Endothelial cell of umbilical vein (primary cell): ENCODE data around the gene TKT. TPM values are rescaled to one million over a fixed set of nuclear protein-coding genes. Genes with fewer than 3 reads are reported as not detected.

Experiments used
- BruUV-seq: library from RNA; stranded (reverse); fragments of 400-500 nt; replicated peaks from 2 replicates; lab custom pipeline; 2021; lab: Mats Ljungman, UMichigan
- CTCF ChIA-PET: fragments of 300-600, 350-600 bp; sonication (Branson Sonifier 250); formaldehyde crosslinking; loops from one replicate; lab custom pipeline; 2021; ENCODE audit warnings: antibody characterized with exemption, inconsistent platforms; lab: Charles Lee
- POLR2A ChIA-PET: fragments of 300-600, 350-600 bp; sonication (Branson Sonifier 250); formaldehyde crosslinking; loops from one replicate; lab custom pipeline; 2021; ENCODE audit warnings: antibody characterized with exemption, inconsistent platforms; lab: Charles Lee
- DNase-seq: peaks from one replicate; pipeline ENCODE4 v3.0.0-alpha.2; 2011; ENCODE audit warnings: low read depth, low spot score
- FAIRE-seq: peaks from 2 replicates; lab custom pipeline; 2011; peaks lifted over from hg19 to GRCh38; lab: Jason Lieb, UNC
- H2AFZ ChIP-seq: 2 replicates; pipeline ENCODE4 v1.6.0; 2012; ENCODE audit warnings: low read depth, low read length, control low read depth, inconsistent platforms
- H3K27ac ChIP-seq: 2 replicates; pipeline ENCODE4 v1.5.1; 2011; ENCODE audit warnings: low read depth, mild to moderate bottlenecking, control low read depth, low read length, moderate library complexity; ENCODE audit not compliant: insufficient read depth
- H3K27me3 ChIP-seq, 2 experiments: 2 replicates each; pipeline versions ENCODE4 v1.6.0 to v1.6.1; 2011; ENCODE audit warnings: low read length in 2 of 2, mixed read lengths in 1 of 2; ENCODE audit not compliant: control insufficient read depth in 2 of 2, insufficient read depth in 2 of 2
- H3K36me3 ChIP-seq, 2 experiments: 2 replicates in 1 of 2; 3 replicates in 1 of 2; pipeline ENCODE4 v1.5.1; 2011; ENCODE audit warnings: low read length in 2 of 2, mild to moderate bottlenecking in 1 of 2, moderate library complexity in 1 of 2; ENCODE audit not compliant: control insufficient read depth in 2 of 2, insufficient read depth in 2 of 2; ENCODE audit errors: extremely low read depth in 1 of 2
- H3K4me1 ChIP-seq: 3 replicates; pipeline ENCODE4 v1.5.1; 2011; ENCODE audit warnings: mild to moderate bottlenecking, low read length; ENCODE audit not compliant: control insufficient read depth, insufficient read depth; ENCODE audit errors: extremely low read depth
- H3K4me2 ChIP-seq: 2 replicates; pipeline ENCODE4 v1.6.1; 2011; ENCODE audit warnings: low read length, control low read depth, mixed read lengths; ENCODE audit not compliant: insufficient read depth
- H3K4me3 ChIP-seq, 3 experiments: fragments of 200-600 bp in 1 of 3; sonication (generic), shearing (Covaris generic) in 1 of 3; replicated peaks in 1 of 3; 2 replicates each; pipeline ENCODE4 v1.5.1; 2011 to 2016; ENCODE audit warnings: control low read depth in 3 of 3, low read length in 3 of 3, mild to moderate bottlenecking in 2 of 3, inconsistent platforms in 1 of 3, low read depth in 1 of 3, moderate library complexity in 1 of 3; ENCODE audit not compliant: insufficient read depth in 1 of 3
- H3K79me2 ChIP-seq: 2 replicates; pipeline ENCODE4 v1.6.0; 2012; ENCODE audit warnings: low read length, inconsistent platforms; ENCODE audit not compliant: control insufficient read depth, insufficient read depth
- H3K9ac ChIP-seq: replicated peaks from 2 replicates; pipeline ENCODE3; 2011; ENCODE audit warnings: low read length, control low read depth; ENCODE audit not compliant: insufficient read depth; ENCODE audit errors: extremely low read depth
- H3K9me1 ChIP-seq: replicated peaks from 3 replicates; pipeline ENCODE4 v1.6.0; 2011; ENCODE audit warnings: mild to moderate bottlenecking, low read length; ENCODE audit not compliant: control insufficient read depth, insufficient read depth; ENCODE audit errors: extremely low read depth
- H3K9me3 ChIP-seq: replicated peaks from 2 replicates; pipeline ENCODE4 v1.5.1; 2012; ENCODE audit warnings: low read length, inconsistent platforms; ENCODE audit not compliant: control insufficient read depth, insufficient read depth
- H4K20me1 ChIP-seq: replicated peaks from 2 replicates; pipeline ENCODE3; 2011; ENCODE audit warnings: mild to moderate bottlenecking, low read length; ENCODE audit not compliant: control insufficient read depth, insufficient read depth; ENCODE audit errors: extremely low read depth
- EZH2 ChIP-seq: IDR thresholded peaks from 2 replicates; pipeline ENCODE4 v1.6.1; 2012; ENCODE audit warnings: borderline replicate concordance, low read depth, mild to moderate bottlenecking, moderate library complexity, low read length, inconsistent platforms; ENCODE audit not compliant: severe bottlenecking
- FOS ChIP-seq: IDR thresholded peaks from 2 replicates; pipeline ENCODE4 v1.6.1; 2011; ENCODE audit warnings: mild to moderate bottlenecking, low read length, moderate library complexity, borderline replicate concordance; ENCODE audit not compliant: insufficient read depth
- GATA2 ChIP-seq: IDR thresholded peaks from 2 replicates; pipeline ENCODE4 v1.7.0; 2011; ENCODE audit warnings: low read depth, mild to moderate bottlenecking, moderate library complexity, mixed read lengths, low read length; ENCODE audit not compliant: insufficient read length, insufficient read depth
- JUN ChIP-seq: IDR thresholded peaks from 2 replicates; pipeline ENCODE4 v1.6.1; 2011; ENCODE audit warnings: borderline replicate concordance, low read depth; ENCODE audit not compliant: insufficient read length, insufficient read depth
- MYC ChIP-seq: IDR thresholded peaks from one replicate; pipeline ENCODE4 v1.6.1; 2011; ENCODE audit warnings: mild to moderate bottlenecking, low read depth, low read length
- POLR2A ChIP-seq: IDR thresholded peaks from 2 replicates; pipeline ENCODE4 v1.6.1; 2012; ENCODE audit warnings: low read depth, mild to moderate bottlenecking, control low read depth, low read length
- POLR2AphosphoS5 ChIP-seq: IDR thresholded peaks from 2 replicates; pipeline ENCODE4 v1.6.1; 2012; ENCODE audit warnings: low read depth, mild to moderate bottlenecking, control low read depth, low read length, moderate library complexity; ENCODE audit not compliant: insufficient read depth
- dilution Hi-C: fragments of 300-500 bp; cut with MboI; formaldehyde crosslinking; loops from one replicate; pipeline ENCODE4 v1.15.0; 2019; ENCODE audit warnings: low sequenced_read_pairs; ENCODE audit not compliant: extremely low pct_ligation_motif_present
- intact Hi-C: fragments of 100-400 bp; cut with micrococcal nuclease; formaldehyde crosslinking; loops from one replicate; pipeline ENCODE4 v1.10.0; 2022
- polyA plus RNA-seq, 4 experiments: library from polyadenylated mRNA; depleted of rRNA in 3 of 4; stranded (reverse) in 3 of 4; unstranded in 1 of 4; fragments of >200 nt; gene quantifications; 2 replicates each; pipeline versions ENCODE4 v1.2.1 to v1.2.3, GENCODE V29; 2011 to 2012; ENCODE audit warnings: missing spikeins in 1 of 4
- total RNA-seq: library from RNA; stranded (reverse); gene quantifications from 2 replicates; pipeline ENCODE4 v1.2.3, GENCODE V29; 2021
- TF ChIP-seq, protein P1 (sequence below), 2 donors: IDR thresholded peaks; 1 replicate in 1 of 2; 2 replicates in 1 of 2; pipeline ENCODE4 v1.5.1; 2011; ENCODE audit warnings: low read length in 2 of 2, mild to moderate bottlenecking in 2 of 2, moderate library complexity in 2 of 2, control low read depth in 1 of 2, inconsistent platforms in 1 of 2, low read depth in 1 of 2; ENCODE audit not compliant: insufficient read depth in 1 of 2; ENCODE audit errors: extremely low read depth in 1 of 2
- TF ChIP-seq, protein P2 (sequence below): IDR thresholded peaks from 2 replicates; pipeline ENCODE4 v1.6.1; 2011; ENCODE audit not compliant: insufficient read depth, insufficient read length

The TKT gene
- total and polyA plus RNA-seq, 2 donors (not counting 3 experiments of a cell fraction or from before 2014, with no cell fraction given) = 287 to 586 TPM

- intact Hi-C loops (no loop called here), dilution Hi-C loops (no loop called here)
- Histone ChIP-seq H3K4me2 (no peak overlapping the region), H3K9me1 (no peaks in the 10 kb centered on the region), H2AFZ (no peak overlapping the region), H3K79me2 (no peaks in the 10 kb centered on the region), H3K9ac (no peak overlapping the region), H3K27ac (no peak overlapping the region), H4K20me1 (no peaks in the 10 kb centered on the region), H3K36me3 (peaks cover 0 to 3% of the 10 kb centered on the region in 2 experiments), H3K9me3 (no peaks in the 10 kb centered on the region), H3K4me1 (peaks cover 11% of the 10 kb centered on the region), H3K27me3 (no peaks in the 10 kb centered on the region), H3K4me3 (no peak overlapping the region)
- BruUV-seq = no TSS peak
- ChIA-PET POLR2A (no interaction called here), CTCF (interaction anchor here (1.2 to 5.3 kb wide), 2 partner anchors 76 to 81 kb away, joined by 3 to 23 read pairs; no protein-coding TSS in a partner anchor)
- DNase-seq (no peak), FAIRE-seq (no peak)
- TF ChIP-seq JUN (no peak), MYC (no peak), GATA2 (no peak), FOS (no peak), POLR2AphosphoS5 (no peak), EZH2 (no peak), POLR2A (no peak)
- TF ChIP-seq, protein P1, sequence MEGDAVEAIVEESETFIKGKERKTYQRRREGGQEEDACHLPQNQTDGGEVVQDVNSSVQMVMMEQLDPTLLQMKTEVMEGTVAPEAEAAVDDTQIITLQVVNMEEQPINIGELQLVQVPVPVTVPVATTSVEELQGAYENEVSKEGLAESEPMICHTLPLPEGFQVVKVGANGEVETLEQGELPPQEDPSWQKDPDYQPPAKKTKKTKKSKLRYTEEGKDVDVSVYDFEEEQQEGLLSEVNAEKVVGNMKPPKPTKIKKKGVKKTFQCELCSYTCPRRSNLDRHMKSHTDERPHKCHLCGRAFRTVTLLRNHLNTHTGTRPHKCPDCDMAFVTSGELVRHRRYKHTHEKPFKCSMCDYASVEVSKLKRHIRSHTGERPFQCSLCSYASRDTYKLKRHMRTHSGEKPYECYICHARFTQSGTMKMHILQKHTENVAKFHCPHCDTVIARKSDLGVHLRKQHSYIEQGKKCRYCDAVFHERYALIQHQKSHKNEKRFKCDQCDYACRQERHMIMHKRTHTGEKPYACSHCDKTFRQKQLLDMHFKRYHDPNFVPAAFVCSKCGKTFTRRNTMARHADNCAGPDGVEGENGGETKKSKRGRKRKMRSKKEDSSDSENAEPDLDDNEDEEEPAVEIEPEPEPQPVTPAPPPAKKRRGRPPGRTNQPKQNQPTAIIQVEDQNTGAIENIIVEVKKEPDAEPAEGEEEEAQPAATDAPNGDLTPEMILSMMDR (IDR thresholded peaks at IDR 0.05; ENCODE audit: extremely low read depth in 1 of 2, insufficient read depth in 1 of 2, low read depth in 1 of 2, low read length in 2 of 2) = no peak
- TF ChIP-seq, protein P2, sequence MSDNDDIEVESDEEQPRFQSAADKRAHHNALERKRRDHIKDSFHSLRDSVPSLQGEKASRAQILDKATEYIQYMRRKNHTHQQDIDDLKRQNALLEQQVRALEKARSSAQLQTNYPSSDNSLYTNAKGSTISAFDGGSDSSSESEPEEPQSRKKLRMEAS = no peak
These were observed 65.2 kb downstream of the TKT start for GRCh38 chr3:53190659-53191058.
